WI38 (cell line): Measurements from ENCODE around the gene ZBTB7C.

Experiments
- H3K4me3 ChIP-seq: 2 replicates; pipeline ENCODE4 v1.5.1; 2011; ENCODE audit warnings: low read depth, mild to moderate bottlenecking, control low read depth, low read length
- CTCF ChIP-seq: IDR thresholded peaks from 2 replicates; pipeline ENCODE4 v1.5.1; 2012; ENCODE audit warnings: low read depth, mild to moderate bottlenecking, control low read depth, low read length

Gene ZBTB7C

DNA sequence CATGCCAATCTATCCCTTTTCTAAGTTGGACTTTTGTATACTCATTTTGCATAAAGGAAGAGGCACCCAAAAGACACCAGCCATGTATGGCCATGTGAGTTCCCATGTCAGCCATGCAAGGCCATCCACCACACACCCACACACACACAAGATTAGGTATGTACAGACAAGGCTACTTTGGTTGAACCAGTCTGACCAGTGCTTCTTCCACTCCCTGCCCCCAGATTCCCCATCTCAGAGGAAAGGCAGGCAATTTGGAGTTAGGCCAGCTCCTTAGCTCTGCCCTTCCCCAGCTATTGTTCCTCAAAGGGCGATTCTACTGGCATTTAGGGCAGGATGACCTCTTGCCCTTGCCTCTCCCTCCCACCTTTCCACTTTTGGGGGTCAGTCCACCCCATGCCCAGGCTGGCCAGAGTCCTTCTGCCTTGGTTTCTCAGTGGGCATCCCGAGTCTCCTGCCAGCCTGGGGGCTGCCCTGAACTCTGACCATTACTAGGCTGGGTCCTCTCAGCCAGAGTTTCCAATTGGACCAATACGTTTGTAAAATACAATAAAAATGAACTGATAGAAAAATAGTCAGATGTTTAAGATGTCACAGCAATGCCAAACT lies 101.1 kb downstream of the ZBTB7C start:
- no peak overlapping the region for H3K4me3 ChIP-seq
- TF ChIP-seq CTCF = no peak

- no peak overlapping the region for H3K4me3 ChIP-seq
- TF ChIP-seq CTCF = no peak
Observed at GRCh38 chr18:48306838-48307237, 102.3 kb downstream of the ZBTB7C start.

DNA sequence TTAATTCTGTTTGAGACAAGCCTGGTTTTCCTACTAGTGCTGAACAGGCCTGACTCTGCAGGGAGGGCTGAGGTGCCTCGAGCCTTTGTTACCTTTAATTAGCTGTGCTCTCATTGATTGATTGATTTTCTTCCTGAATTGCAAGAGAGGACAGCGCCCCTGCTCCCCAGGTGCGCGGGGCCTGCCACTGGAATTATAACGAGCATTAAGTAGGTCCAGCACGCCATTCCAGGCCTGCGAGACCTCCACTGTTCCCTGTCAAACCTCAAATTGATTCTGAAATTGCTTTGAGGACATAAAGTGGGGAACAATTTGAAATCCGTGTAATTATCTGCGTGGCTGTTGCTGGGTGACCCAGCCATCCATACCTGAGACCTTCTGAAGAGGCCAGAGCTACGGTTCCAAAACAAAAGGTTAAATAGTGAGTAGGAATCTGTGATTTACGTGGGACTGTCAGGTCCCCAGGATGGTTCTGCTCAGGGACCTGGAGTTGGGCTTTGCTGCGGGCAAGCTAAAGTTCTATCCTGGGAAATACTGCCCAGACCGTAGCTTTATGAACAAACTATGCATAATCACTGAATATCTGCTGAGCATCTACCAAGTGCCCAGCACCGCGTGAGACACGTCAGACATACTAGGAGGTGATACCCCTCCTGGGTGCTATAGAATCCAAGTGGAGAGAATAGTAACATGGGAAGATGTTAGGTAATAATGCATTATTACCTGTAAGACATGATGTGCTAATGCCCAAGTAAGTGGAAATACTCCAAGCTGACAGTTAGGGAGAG lies 104.1 kb downstream of the ZBTB7C start:
- no peak for TF ChIP-seq CTCF
- no peak overlapping the region for H3K4me3 ChIP-seq

GRCh38 chr18:48303883-48304282 lies 105.3 kb downstream of the ZBTB7C start:
- H3K4me3 ChIP-seq = no peak overlapping the region
- TF ChIP-seq CTCF = no peak

DNA sequence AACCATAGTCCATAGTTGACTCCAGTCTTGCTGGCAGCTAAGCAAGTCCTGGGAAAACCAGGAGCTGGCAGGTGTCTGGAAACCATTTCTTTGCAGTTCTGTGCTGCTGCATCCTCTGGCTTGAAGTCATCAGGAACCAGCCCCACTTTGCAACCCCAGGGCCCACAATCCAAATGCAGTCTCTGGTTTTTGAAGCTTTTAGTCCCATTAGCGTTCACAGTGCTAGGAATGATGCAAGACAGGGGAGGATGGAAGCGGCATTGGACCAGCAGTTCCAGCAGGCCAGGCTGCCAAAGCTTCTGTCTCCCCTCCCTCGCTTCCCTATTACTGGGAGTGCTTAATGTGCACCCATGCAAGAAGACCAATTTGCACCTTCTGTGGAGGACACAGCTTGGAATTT lies 106.4 kb downstream of the ZBTB7C start:
- H3K4me3 ChIP-seq = no peak overlapping the region
- TF ChIP-seq CTCF = no peak

DNA sequence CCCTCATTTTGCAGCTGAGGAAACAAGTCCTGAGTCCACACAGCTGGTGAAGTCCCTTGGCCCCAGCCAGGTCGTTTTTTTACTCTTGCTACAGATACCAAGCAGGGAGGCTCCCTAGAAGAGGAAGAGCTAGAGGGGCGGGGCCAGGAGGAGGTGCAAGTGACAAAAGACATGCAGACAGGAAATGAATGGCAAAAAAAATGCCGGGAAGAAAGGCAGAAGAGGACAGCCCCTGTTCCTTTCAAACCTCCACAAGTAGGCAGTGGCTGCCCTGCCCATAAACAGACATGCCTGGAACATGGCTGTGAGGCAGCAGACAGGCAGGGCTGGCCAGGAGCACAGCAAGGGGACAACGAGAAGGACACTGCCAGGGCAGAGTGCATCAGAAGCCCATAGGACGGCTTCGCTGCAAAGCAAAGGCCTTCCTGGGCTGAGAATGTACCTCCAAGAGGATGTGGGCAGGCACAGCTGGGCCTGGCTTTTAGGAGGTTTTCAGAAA lies 108.7 kb downstream of the ZBTB7C start:
- TF ChIP-seq CTCF = no peak
- no peak overlapping the region for H3K4me3 ChIP-seq

GRCh38 chr18:48297139-48297538 lies 112.0 kb downstream of the ZBTB7C start:
- no peak for TF ChIP-seq CTCF
- H3K4me3 ChIP-seq = no peak overlapping the region
